ENCODE data around the gene TBX5.

- TF ChIP-seq GATA2 (IDR thresholded peaks at IDR 0.05; ENCODE audit: low read depth, low read length) (no peak), GATA3 (IDR thresholded peaks at IDR 0.05; ENCODE audit: low read depth, low read length) (no peak)
Measured at GRCh38 chr12:114384739-114385138, 21.2 kb downstream of the TBX5 start.
